Eye (tissue), 1 donor: Measurements from ENCODE around the gene ELK4.

Experiments
- DNase-seq: peaks from one replicate; pipeline ENCODE4 v3.0.0-alpha.2; 2015

The ELK4 gene

DNA sequence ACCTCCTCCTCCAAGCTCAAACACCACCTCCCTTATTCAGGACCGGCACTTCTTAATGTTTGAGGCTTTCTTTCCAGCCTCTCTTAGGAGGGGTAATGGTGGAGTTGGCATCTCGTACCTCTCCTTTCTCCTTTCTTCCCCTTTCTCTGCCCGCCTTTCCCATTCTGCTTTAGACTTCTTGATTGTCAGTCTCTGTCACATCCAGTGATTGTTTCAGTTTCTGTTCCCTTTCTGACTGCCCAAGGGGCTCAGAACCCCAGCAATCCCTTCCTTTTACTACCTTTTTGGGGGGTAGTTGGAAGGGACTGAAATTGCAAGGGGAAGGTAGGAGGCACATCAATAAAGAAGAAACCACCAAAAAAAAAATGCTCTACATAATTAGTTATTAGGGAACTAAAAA, 5.6 kb downstream of the ELK4 start:
- DNase-seq: no peak

DNA sequence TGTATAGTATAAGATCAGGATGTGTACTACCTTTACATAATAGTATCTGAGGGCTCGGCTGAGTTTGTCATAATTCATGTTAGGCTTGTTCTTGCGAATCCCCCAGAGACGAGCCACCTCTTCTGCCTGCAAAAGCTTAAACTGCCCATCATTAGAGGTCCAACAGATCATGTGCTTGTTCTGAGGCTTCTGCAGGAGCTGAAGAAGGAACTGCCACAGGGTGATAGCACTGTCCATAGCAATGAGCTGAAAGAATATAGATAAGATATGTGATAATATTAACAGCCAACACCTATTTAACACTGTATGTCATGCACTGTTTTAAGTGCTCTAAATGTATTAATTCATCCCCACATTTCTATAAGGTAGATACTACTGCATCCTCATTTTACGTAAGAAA, 8.2 kb downstream of the ELK4 start:
- no peak for DNase-seq

DNA sequence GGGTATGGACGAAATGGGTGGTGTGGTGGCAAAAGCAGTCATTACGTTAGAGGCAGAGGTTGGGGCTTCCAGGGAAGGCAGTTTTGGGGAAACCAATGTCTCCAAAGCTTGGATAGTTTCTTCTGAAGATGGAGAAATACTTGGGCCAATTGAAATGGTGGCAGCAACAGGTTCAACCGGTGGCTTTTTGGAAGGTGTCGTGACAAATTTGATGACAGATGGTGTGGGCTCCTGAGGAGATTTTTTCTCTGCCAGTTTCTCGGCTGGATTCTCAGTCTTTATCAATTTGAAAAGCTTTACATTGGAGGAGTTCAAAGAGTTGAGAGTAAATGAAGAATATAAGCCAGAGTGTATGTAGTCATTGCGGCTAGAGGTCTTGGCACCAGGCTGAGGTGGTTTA, 11.5 kb downstream of the ELK4 start:
- no peak for DNase-seq

DNA sequence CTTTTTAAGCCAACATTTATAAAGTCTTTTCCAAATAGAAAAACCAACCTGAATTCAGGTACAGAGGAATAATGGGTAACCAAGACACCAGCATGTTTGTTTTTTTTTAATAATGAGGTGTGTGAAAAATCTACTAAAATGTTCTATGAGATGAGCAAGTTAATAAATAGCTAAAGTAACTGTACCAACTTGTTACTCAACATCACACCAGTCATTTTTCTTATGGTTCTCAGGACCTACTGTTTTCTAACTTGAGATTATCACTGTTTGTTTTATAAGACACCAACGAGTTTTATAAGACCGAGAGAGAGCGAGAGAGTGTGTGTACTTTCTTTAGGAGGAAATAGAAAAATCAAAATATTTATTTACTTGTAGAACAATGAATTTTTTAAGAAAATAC, 12.4 kb downstream of the ELK4 start:
- no peak for DNase-seq

DNA sequence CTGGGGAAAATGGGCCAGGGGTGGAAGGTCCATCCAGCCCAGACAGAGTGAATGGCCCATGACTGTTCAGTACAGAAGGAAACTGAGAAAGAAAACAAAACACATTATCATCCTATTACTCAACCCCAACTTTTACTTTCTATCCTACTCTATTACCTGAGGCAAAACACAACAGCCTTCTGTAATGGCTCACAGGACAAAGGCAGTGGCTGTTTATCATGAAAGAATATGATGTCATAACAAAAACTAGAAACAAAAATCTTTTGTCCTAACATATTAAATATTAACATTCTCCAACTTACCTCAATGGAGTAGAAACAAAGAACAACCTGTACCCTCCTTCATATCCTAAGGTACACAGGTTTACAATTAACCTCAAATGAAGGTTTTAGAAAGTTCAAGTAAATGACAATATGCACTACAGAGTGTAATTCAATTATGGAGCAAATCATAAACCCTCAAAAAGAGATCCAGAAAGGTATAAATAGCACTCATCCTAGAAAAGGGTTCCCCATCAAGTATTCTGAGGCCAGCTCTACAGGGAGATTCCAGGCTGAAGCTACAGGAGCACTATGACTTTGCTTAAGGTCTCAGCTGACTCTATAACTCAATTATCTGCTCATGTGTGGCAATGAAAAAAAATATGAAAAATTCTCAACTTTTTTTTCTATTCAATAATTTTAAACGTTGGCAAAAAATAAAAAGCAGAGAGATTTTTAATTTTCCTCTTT, 15.1 kb downstream of the ELK4 start:
- no peak for DNase-seq

DNA sequence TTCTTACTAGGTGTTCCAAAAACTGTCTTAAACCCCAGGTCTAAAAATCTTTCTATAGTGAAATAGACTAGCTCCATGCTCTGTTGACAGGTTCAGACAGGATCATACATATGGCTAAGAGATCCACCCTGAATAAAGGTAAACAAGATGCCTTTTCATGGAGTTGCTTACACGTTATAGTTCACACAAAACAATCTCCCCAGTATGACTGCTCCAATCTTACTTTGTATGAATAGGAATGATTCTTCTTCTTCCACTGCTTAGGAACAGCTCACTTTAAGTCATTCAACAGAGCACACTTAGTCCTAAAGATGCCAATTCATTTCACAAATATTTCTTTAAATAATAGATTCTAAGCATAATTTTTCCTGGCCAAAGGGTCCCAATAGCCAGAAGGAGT, 16.0 kb downstream of the ELK4 start:
- no peak for DNase-seq

DNA sequence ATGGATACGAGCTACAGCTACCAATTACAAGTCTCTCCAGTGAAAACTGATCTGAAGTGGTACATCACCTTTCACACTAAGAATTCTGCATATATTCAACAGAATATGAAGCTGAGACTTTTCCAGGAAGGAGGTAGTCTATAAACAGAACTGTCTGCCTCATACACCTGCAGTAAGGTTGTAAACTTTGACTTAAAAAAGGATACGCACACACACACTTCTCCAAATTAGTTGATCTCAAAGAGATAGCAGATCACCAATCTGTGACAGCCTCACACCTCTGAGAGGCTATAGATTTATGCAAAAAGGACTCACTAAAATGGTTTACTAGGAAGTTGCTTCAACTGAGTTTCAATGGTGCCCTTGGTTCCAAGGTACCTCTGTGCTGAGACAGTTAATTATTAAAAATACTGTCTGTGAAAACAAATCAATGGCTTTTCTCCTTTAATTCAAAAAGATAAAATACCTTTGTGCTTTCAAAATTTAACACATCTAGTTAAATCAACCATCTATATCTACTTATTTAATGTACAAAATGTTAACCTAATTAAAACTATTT, 17.9 kb downstream of the ELK4 start:
- no peak for DNase-seq

DNA sequence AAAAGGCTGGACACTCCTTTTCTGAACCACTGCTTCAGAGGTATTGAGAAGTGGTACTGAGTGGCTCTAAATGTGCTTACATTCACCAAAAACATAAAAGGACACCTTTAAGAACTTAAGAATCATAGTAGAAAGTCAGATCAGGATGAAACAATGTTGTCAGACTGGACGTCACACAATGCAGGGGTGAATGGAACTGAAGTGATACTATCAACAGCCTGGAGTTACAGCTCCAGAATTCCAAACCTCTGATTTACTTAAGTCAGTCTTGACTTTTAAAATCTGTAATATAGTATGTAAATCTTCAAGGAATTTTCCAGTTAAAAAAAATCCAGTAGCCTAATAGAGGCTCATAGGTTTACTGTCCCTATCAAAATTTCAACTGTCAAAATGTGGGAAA, 19.3 kb downstream of the ELK4 start:
- no peak for DNase-seq

DNA sequence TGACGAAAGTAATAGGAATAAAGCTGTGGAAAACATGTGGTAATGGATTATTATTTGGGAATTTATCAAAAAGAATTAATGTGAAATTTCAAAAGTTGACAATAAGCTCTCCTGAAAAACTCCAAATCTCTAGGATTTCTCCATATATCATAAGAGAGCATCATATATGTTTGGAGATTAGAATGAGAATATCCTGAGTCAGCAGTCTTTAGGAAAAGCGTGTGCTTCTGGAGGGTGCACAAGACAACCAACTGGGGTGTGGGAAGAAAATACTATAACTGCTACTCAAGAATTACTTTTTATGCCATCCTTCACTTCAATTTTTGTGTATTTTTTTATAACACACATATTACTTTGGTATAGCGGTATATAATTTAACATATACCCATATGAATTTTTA, 19.7 kb downstream of the ELK4 start:
- no peak for DNase-seq

DNA sequence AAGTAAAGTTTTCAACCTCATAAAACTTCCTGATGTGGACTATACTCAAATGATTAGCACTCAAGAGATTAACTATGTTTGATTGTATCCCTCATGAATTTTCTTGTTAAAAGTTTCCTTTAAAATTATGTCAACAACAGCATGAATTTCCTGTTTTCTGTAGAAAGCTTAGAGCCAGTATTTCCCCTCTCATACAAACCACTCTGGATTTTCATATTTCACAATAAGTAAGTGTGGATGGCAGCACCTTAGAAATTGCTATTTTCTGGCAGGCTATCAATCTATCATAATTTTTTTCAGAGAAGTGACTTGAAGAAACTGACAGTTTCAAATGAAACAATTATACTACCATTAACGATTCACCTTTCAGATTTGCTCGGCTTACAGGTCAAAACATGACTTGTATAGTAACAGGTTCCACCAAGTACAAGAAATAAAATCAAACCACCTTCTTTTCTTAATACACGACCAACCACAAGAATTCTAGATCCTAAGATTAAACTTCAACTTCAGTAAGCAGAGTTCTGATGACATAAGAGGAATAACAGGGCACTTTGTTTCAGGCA, 20.8 kb downstream of the ELK4 start:
- no peak for DNase-seq

DNA sequence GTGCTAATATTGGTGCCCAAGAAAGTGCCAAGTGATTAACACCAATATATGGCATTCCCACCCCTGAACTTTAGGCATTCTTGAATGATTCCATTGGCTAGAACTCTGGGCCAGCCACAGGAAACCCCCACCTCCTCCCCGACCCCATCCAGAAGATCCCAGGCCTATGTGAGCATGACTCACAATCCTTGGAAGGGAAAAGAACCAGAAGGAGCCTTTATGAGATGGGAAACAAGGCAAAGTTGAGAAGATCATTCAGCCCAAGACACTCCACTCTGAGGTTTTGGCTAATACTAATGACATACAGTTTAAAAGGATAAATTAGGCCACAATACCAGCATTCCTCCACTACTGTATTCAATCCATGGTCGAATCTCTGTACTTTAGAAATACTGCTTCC, 21.8 kb downstream of the ELK4 start:
- no peak for DNase-seq

DNA sequence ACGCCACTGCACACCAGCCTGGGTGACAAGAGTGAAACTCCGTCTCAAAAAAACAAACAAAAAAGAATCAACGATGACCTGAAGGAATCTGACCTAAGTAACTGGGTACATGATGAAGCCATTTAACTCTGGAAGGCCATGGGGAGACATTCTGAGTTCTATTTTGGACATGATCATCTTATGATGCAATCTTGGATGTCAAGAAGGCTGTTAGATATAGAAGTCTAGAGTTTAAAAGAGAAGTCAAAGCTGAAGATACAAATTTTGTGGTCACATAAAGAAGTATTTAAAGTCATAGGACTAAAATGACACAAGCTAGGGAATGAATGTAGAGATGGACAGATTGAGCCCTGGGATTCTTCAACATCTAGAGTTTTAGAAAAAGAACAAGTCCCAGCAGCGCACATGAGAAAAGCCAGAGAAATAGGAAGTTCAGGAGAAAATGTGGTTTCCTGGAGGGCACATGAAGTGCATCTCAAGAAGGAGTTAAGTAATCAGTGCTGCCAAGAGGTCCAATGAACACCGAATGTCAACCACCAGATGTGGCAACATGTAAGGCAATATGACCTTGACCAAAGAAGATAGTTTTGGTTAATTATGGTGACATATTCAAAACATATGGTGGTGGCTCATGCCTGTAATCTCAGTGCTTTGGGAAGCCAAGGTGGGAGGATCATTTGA, 26.8 kb downstream of the ELK4 start:
- DNase-seq: no peak

DNA sequence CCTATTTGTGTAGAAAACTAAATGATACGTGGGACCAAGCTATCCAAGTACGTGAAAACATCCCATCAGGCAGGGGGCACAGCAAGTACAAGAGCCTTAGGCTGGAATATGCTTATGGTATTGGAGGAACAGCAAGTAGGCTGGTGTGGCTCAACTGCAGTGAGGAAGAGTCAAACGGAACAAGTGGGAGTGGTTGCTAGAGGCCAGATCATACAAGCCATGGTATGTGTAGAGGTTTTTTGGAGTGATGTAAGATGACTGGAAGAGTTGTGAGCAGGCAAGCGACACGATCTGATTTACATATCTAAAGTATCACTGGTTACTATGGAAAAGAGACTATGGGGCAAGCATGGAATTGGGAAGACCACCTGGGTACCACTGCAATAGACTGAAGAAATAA, 27.8 kb downstream of the ELK4 start:
- no peak for DNase-seq

DNA sequence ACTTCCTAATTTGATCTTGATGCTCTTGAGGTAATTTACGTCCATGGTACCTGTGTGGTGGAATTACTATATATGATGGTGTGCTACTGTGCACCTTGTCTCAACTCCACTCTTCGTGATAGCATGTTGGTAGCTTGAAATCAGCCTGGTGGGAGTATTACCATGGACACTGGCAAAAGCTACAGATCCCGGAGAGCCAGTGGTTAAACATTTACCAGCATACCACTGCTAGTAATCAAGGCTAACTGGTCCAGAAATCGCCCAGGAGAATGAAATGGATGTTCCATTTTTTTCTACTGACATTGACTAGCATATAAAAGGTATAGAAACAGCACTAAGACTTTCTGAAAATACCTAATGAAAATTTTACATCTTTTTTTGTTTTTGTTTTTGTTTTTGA, 30.6 kb downstream of the ELK4 start:
- DNase-seq: no peak

DNA sequence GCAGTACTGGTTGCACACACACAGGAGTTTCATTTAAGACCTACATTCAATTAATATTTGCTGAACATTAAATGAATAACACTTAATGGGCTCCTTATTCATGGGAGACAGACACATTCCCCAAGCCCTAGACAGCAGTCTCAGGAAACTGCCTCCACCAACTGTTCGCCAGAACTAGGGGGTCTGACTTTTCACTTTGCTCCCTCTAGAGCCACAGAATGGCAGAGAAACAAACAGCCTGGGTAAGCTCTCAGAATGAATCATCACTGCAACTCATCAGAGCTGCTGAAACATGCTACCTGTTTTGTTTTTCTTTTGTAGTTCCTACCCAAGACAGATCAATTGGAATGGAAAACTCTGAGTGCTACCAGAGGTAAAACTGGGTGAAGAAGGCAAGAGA, 31.7 kb downstream of the ELK4 start:
- no peak for DNase-seq

DNA sequence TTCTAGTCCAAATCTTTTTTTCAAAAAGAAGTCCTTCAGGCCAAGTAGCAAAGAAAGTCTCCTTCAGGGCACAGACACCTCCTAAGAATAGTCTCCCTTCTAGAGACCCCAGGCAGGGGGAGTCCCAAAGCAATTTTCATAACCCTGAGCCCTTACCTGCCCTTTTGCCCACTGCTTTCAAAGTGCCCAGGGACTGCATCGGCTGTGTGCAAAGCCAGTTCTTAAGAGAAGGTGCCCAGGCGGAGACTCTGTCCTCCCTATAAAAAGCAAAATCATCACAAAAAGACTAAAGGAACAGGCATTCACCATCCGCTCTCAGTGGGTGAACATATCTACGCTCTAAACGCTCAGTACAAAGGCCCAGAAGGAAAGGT, 32.2 kb downstream of the ELK4 start:
- no peak for DNase-seq

DNA sequence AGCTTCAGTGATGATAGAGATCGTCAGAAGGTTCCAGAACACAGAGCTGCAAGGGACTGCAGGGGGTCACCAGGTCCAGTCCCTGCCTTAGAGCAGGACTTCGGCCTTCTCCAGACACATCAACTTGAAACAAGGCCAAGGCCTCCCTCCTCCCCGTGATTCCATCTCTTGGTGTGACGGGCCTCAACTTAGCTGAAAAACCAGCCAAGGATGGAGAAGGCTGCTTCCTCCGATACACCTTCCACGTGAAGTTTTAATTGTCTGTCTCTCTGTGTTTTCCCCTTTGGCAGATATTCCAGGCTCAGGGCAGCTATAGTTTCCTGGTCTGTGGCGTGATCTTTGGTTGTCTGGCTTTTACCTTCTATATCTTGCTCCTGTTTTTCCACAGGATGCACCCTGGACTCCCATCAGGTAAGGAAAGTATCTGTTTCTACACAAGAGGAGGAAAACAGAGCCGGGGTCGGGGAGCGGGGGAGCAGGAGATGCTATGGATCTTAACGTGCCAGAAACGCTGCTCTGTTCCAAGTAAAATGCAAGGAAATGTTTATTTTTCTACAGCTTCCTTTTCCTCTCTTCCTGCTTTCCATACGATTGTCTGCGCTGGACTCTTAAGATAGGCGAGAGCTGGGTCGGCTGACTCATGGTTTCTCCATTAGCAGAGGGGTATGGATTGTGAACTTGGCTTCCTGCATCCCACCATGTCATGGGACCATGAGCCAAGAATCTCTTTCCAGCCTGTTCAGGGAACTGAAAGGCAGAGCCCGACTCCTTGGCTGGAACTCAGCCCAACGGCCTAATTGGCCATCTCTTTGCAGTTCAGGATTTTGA, 32.8 kb downstream of the ELK4 start:
- DNase-seq: peak; percentile 75

DNA sequence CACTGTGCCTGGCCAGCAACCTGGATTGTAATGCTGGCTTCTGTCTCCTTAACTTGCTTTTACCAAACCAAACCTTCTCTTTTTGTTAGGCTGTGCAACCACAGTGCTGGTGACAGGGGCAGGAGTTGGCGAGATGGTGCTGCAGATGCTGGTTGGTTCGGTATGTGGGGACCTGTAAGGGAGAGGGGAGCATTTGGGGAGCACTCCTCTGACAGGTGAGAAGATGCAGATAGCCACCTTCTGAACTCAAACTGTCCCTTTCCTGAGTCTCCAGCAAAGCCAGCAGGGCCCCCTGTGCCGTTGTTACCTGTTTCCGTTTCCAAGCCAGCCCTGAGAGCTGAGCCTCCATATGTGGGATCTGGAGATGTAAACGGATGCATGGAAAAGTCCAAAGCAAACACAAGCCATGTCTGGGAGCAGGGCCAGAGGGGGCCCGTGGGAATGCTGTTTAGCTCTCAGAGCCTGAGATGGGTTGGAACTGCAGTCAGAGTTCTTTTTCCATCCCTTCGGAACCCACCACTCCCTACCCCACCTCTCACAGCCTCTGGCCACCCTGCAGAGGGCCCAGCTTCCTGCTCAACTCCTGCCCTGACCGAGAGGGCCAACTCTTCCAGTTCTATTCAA, 34.0 kb downstream of the ELK4 start:
- DNase-seq: peak; percentile 72

DNA sequence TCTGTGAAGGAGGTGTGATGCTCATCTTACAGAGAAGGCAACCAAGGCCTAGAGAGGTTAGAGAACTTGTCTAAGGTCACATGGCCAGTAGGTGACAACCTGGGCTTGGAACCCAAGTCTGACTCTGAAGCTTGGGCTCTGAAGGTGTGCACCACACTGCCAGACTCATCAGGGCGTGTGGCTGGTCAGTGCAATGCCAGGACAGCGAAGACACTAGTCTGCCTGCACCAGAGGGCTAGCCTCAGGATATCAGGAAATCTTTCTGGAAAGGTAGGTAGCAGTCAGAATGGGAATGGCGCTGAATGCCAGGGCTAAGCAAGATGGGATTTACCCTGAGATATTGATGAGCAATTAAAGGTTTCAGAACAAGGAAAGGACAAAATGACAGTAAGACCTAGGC, 34.9 kb downstream of the ELK4 start:
- no peak for DNase-seq

DNA sequence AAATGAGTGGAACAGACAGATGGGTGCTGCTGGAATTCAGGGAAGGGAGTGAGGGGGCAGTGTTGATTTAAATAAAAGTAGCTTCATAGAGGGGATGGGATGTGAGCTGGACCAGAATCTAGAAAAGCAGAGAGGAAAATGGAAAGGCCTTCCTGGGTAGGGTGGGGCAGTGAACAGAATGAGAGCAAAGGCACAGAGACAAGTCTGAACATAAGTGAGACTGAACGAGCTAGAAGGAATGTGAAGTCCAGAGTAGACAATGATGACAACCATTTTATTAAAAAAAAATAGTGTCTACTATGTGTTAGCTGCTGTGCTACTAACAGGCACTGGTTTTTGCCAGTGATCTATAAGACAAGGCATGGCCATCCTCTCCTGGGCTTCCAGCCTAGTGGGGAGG, 36.0 kb downstream of the ELK4 start:
- DNase-seq: no peak

DNA sequence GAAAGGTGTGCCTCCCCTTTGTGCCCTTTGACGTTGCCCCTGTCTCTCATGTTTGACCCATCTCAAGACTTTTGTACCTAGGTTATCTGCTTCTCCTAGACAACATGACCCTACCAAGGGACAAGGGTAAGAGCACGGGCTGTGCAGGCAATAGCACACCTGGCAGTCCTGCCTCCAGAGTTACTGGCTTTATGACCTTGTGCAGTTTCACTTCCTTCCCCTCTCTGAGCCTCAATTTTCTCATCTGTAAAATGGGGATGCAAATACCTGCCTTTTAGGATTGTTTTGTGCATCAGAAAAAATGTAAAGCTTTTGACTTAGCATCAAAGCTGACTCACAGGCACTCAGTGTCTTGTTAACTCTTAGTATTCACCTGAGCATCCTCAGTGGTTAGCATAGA, 36.4 kb downstream of the ELK4 start:
- DNase-seq: no peak

DNA sequence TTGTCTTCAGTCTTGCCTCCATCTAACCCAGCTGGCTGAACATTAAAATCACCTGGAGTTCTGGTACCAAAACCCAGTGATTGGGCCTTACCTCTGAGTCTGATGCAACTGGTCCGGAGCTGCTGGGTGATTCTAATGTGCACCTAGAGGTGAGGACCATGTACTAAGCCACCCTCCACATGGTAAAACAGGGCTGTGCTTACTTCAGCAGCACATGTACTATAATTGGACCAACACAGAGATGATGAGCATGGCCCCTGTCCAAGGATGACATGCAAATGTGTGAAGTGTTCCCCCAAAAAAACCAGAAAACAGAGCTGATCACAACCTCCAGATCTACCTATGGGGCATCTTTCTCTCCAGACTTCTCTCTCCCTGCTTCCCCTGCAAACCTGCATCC, 37.0 kb downstream of the ELK4 start:
- no peak for DNase-seq

DNA sequence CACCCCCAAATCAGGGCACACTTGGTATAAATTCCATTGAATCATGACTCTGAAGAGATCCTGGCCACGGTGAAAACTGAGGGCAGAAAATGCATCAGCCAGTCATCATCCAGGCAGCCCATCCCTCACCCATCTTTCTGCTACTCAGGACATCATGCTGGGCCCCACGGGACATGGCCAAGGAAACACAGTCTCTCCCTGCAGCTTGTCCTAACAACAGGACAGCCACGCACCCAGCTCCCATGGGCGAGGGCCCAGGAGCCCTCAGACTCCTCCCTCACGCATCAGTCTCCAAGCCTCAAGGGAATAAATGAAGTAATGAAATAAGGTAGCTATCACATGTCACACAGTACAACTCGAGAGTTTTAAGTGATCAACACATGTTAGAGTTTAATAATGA, 37.8 kb downstream of the ELK4 start:
- no peak for DNase-seq
